HepG2 (cell line): ENCODE results near the gene AP2B1. TPM values are rescaled to one million over a fixed set of nuclear protein-coding genes. Genes with fewer than 3 reads are reported as not detected.

Experiments used
- ATAC-seq: fragments of 200-7000 bp; cut with Tn5 transposase; 3 replicates; pipeline ENCODE4 v1.9.1; 2020; ENCODE audit warnings: mild to moderate bottlenecking, moderate library complexity
- BruUV-seq: library from RNA; stranded (reverse); fragments of 400-500 nt; replicated peaks from 2 replicates; lab custom pipeline; 2021; lab: Mats Ljungman, UMichigan
- CTCF ChIA-PET: fragments of 300-600 bp; formaldehyde crosslinking; extraction: SDS; loops from one replicate; lab custom pipeline; 2021; ENCODE audit warnings: low total read pairs, inconsistent platforms, low intra/inter-chr PET ratio; lab: Yijun Ruan, JAX
- POLR2A ChIA-PET: fragments of 350-600 bp; sonication (Branson Sonifier 250); formaldehyde crosslinking; loops from one replicate; lab custom pipeline; 2020; ENCODE audit warnings: antibody characterized with exemption, inconsistent platforms; lab: Yijun Ruan, JAX
- DNase-seq: peaks from one replicate; pipeline ENCODE4 v3.0.0-alpha.2; 2015; ENCODE audit warnings: low spot score
- FAIRE-seq: peaks from 3 replicates; lab custom pipeline; 2011; peaks lifted over from hg19 to GRCh38; lab: Jason Lieb, UNC
- H2AFZ ChIP-seq: one replicate; pipeline ENCODE4 v1.6.1; 2011; ENCODE audit warnings: low read length, inconsistent platforms
- H3K27ac ChIP-seq: fragments of 300-600 bp; 3 replicates; pipeline ENCODE4 v1.8.0; 2011; ENCODE audit warnings: mixed run types, mild to moderate bottlenecking, mixed read lengths, low read length, inconsistent platforms; ENCODE audit not compliant: insufficient read depth; ENCODE audit errors: extremely low read length
- H3K27me3 ChIP-seq, 2 experiments: fragments of 200-600 bp in 1 of 2; 2 replicates in 1 of 2; 3 replicates in 1 of 2; pipeline versions ENCODE4 v1.6.0 to v1.8.0; 2011; ENCODE audit warnings: low read length in 2 of 2, mild to moderate bottlenecking in 2 of 2, moderate library complexity in 2 of 2, inconsistent platforms in 1 of 2; ENCODE audit not compliant: insufficient read depth in 2 of 2, control insufficient read depth in 1 of 2
- H3K36me3 ChIP-seq, 2 experiments: fragments of 200-600 bp in 1 of 2; replicated peaks in 1 of 2; 2 replicates in 1 of 2; 3 replicates in 1 of 2; pipeline versions ENCODE4 v1.5.1 to v1.8.0; 2011; ENCODE audit warnings: low read length in 2 of 2, inconsistent platforms in 1 of 2; ENCODE audit not compliant: insufficient read depth in 2 of 2, control insufficient read depth in 1 of 2
- H3K4me1 ChIP-seq: 2 replicates; pipeline ENCODE4 v1.5.1; 2012; ENCODE audit warnings: low read length, inconsistent platforms; ENCODE audit not compliant: insufficient read depth
- H3K4me2 ChIP-seq: 2 replicates; pipeline ENCODE4 v1.6.0; 2011; ENCODE audit warnings: low read depth, low read length, inconsistent platforms
- H3K4me3 ChIP-seq, 3 experiments: fragments of 200-600 bp in 1 of 3; sonication (generic), shearing (Covaris generic) in 1 of 3; replicated peaks in 1 of 3; 2 replicates each; pipeline ENCODE4 v1.5.1; 2011 to 2016; ENCODE audit warnings: low read length in 3 of 3, inconsistent platforms in 2 of 3, low read depth in 2 of 3, mild to moderate bottlenecking in 2 of 3, control low read depth in 1 of 3, mixed read lengths in 1 of 3; ENCODE audit not compliant: insufficient read depth in 1 of 3
- H3K79me2 ChIP-seq: one replicate; pipeline ENCODE4 v1.6.1; 2011; ENCODE audit warnings: low read length, inconsistent platforms; ENCODE audit not compliant: insufficient read depth
- H3K9ac ChIP-seq: 2 replicates; pipeline ENCODE4 v1.6.0; 2011; ENCODE audit warnings: mild to moderate bottlenecking, low read depth, low read length, inconsistent platforms; ENCODE audit not compliant: insufficient read depth
- H3K9me3 ChIP-seq: 2 replicates; pipeline ENCODE4 v1.5.1; 2012; ENCODE audit warnings: mild to moderate bottlenecking, low read length
- H4K20me1 ChIP-seq: 2 replicates; pipeline ENCODE4 v1.6.0; 2011; ENCODE audit warnings: inconsistent platforms, mild to moderate bottlenecking, low read length, moderate library complexity; ENCODE audit not compliant: insufficient read depth
- AKNA ChIP-seq: sonication (generic); formaldehyde crosslinking; IDR thresholded peaks from 2 replicates; pipeline ENCODE4 v1.4.0; 2020; ENCODE audit warnings: missing genetic modification reagents, borderline replicate concordance
- GLI4 ChIP-seq: sonication (generic); formaldehyde crosslinking; IDR thresholded peaks from 2 replicates; pipeline ENCODE4 v1.5.1; 2020; ENCODE audit warnings: missing genetic modification reagents, mild to moderate bottlenecking, moderate library complexity, borderline replicate concordance
- IKZF1 ChIP-seq: fragments of 450-650 bp; IDR thresholded peaks from 2 replicates; pipeline ENCODE4 v1.7.1; 2016
- JUND ChIP-seq: sonication (generic); formaldehyde crosslinking; IDR thresholded peaks from 2 replicates; pipeline ENCODE4 v1.8.0; 2022; ENCODE audit warnings: mild to moderate bottlenecking, missing genetic modification reagents
- KAT2B ChIP-seq: fragments of 150-350 bp; IDR thresholded peaks from 2 replicates; pipeline ENCODE4 v1.6.1; 2014; ENCODE audit warnings: low read depth, low read length, borderline replicate concordance
- MTA3 ChIP-seq: sonication (generic); formaldehyde crosslinking; IDR thresholded peaks from 2 replicates; pipeline ENCODE4 v1.4.0; 2020; ENCODE audit warnings: missing genetic modification reagents
- RELA ChIP-seq: sonication (generic); formaldehyde crosslinking; IDR thresholded peaks from 2 replicates; pipeline ENCODE4 v1.4.0; 2020; ENCODE audit warnings: missing genetic modification reagents
- TBP ChIP-seq: sonication (generic); formaldehyde crosslinking; IDR thresholded peaks from 2 replicates; pipeline ENCODE4 v1.5.0; 2020; ENCODE audit warnings: missing genetic modification reagents
- ZNF574 ChIP-seq: sonication (generic); formaldehyde crosslinking; IDR thresholded peaks from 2 replicates; pipeline ENCODE4 v1.4.0; 2020; ENCODE audit warnings: missing genetic modification reagents
- ZNF83 ChIP-seq: sonication (generic); formaldehyde crosslinking; IDR thresholded peaks from 2 replicates; pipeline ENCODE4 v1.4.0; 2020; ENCODE audit warnings: missing genetic modification reagents, mild to moderate bottlenecking, borderline replicate concordance
- ZSCAN22 ChIP-seq: sonication (generic); formaldehyde crosslinking; IDR thresholded peaks from 2 replicates; pipeline ENCODE4 v1.4.0; 2020; ENCODE audit warnings: mild to moderate bottlenecking, missing genetic modification reagents
- ZSCAN9 ChIP-seq: IDR thresholded peaks from 2 replicates; pipeline ENCODE4 v1.6.1; 2016; ENCODE audit warnings: borderline replicate concordance
- WGBS: methylation state at CpG from one replicate; pipeline ENCODE4 v1.1.6; 2017; ENCODE audit warnings: low lambda C conversion rate; 5-methylcytosine and 5-hydroxymethylcytosine counted together
- in situ Hi-C: cut with HindIII; loops from 2 replicates; pipeline ENCODE4 v1.10.0; 2017; ENCODE audit warnings: low pct_unique_long_range_greater_than_20kb; ENCODE audit not compliant: extremely low pct_ligation_motif_present
- intact Hi-C: fragments of 100-400 bp; cut with micrococcal nuclease; formaldehyde crosslinking; loops from one replicate; pipeline ENCODE4 v1.10.0; 2022; ENCODE audit not compliant: unreplicated experiment
- polyA plus RNA-seq, 8 experiments: library from polyadenylated mRNA; depleted of rRNA in 3 of 8; stranded (reverse) in 7 of 8; unstranded in 1 of 8; fragments of >200 nt; fragmentation: Illumina TruSeq in 4 of 8; extraction: Trizol in 4 of 8; gene quantifications; 2 replicates each; pipeline versions ENCODE4 v1.2.1 to v1.2.3, GENCODE V29; 2011 to 2016; ENCODE audit warnings: low read depth in 4 of 8, missing spikeins in 1 of 8, mixed read lengths in 1 of 8; ENCODE audit not compliant: insufficient read depth in 1 of 8
- total RNA-seq, 5 experiments: library from RNA; depleted of rRNA; stranded (reverse); fragments of >200 nt; fragmentation: Illumina TruSeq; extraction: Trizol; gene quantifications; 2 replicates each; pipeline ENCODE4 v1.2.3, GENCODE V29; 2016; ENCODE audit warnings: low read depth in 1 of 5
- TF ChIP-seq, protein P1 (sequence below): fragments of 450-650 bp; IDR thresholded peaks from 2 replicates; pipeline ENCODE4 v1.6.1; 2017; ENCODE audit warnings: mild to moderate bottlenecking
- TF ChIP-seq, protein P2 (sequence below): IDR thresholded peaks from 2 replicates; pipeline ENCODE4 v1.6.1; 2016

AP2B1 gene
- total and polyA plus RNA-seq, 2 of the 13 experiments (the other 11 are each of a cell fraction or from before 2014, with no cell fraction given): 23.8 to 71.3 TPM

DNA sequence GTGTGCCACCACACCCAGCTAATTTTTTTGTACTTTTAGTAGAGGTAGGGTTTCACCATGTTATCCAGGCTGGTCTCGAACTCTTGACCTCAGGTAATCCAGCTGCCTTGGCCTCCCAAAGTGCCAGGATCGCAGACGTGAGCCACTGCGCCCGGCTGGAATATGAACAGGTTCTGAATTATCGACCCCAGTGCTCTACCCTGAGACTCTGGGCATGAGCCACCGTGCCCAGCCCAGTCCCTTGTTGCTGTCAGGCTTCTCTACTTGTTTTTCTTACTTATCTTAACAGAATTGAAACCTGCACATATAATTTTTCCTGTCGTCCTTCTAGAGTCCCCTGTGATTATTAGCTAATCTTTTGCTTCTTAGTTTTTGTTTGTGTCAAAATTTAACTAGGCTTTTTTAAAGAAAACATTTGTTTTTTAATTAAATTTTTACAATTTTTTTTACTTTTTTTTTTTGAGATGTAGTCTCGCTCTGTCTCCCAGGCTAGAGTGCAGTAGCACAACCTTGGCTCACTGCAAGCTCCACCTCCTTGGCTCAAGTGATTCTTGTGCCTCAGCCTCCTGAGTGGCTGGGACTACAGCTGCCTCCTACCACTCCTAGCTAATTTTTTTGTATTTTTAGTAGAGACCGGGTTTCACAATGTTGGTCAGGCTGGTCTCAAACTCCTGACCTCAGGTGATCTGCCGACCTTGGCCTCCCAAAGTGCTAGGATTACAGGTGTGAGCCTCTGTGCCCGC, 66.7 kb downstream of the AP2B1 start:
- Histone ChIP-seq H3K4me2 (no peak overlapping the region), H2AFZ (no peak overlapping the region), H3K27me3 (no peaks in the 10 kb centered on the region), H3K27ac (no peak overlapping the region), H3K79me2 (no peaks in the 10 kb centered on the region), H3K4me3 (no peak overlapping the region), H4K20me1 (no peaks in the 10 kb centered on the region), H3K4me1 (peaks cover 10% of the 10 kb centered on the region), H3K9ac (no peak overlapping the region), H3K36me3 (peaks cover 6 to 42% of the 10 kb centered on the region in 2 experiments), H3K9me3 (no peaks in the 10 kb centered on the region)
- intact Hi-C loops (no loop called here), in situ Hi-C loops (no loop called here)
- DNase-seq: no peak
- BruUV-seq: no TSS peak
- TF ChIP-seq ZNF83 (CRISPR knock-in tag) (no peak), AKNA (CRISPR knock-in tag) (no peak), JUND (CRISPR knock-in tag) (no peak), RELA (no peak), MTA3 (CRISPR knock-in tag) (no peak), KAT2B (no peak), ZNF574 (CRISPR knock-in tag) (no peak), GLI4 (CRISPR knock-in tag) (no peak), ZSCAN9 (CRISPR knock-in tag) (no peak), IKZF1 (no peak), TBP (no peak), ZSCAN22 (CRISPR knock-in tag) (no peak)
- TF ChIP-seq, protein P1, sequence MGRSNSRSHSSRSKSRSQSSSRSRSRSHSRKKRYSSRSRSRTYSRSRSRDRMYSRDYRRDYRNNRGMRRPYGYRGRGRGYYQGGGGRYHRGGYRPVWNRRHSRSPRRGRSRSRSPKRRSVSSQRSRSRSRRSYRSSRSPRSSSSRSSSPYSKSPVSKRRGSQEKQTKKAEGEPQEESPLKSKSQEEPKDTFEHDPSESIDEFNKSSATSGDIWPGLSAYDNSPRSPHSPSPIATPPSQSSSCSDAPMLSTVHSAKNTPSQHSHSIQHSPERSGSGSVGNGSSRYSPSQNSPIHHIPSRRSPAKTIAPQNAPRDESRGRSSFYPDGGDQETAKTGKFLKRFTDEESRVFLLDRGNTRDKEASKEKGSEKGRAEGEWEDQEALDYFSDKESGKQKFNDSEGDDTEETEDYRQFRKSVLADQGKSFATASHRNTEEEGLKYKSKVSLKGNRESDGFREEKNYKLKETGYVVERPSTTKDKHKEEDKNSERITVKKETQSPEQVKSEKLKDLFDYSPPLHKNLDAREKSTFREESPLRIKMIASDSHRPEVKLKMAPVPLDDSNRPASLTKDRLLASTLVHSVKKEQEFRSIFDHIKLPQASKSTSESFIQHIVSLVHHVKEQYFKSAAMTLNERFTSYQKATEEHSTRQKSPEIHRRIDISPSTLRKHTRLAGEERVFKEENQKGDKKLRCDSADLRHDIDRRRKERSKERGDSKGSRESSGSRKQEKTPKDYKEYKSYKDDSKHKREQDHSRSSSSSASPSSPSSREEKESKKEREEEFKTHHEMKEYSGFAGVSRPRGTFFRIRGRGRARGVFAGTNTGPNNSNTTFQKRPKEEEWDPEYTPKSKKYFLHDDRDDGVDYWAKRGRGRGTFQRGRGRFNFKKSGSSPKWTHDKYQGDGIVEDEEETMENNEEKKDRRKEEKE: no peak
- TF ChIP-seq, protein P2, sequence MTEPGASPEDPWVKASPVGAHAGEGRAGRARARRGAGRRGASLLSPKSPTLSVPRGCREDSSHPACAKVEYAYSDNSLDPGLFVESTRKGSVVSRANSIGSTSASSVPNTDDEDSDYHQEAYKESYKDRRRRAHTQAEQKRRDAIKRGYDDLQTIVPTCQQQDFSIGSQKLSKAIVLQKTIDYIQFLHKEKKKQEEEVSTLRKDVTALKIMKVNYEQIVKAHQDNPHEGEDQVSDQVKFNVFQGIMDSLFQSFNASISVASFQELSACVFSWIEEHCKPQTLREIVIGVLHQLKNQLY (CRISPR knock-in tag): no peak
- ChIA-PET CTCF (no interaction called here), POLR2A (no interaction called here)
- WGBS: 93% methylated on average over 12 of the region's 12 CpGs
- ATAC-seq: no peak
- FAIRE-seq: no peak
